NCI-H1436 (cell line): Measurements from ENCODE around the gene ANKRD34C.

Experiments
- DNase-seq: peaks from one replicate; lab custom pipeline; 2025; lab: John Stamatoyannopoulos, UW

Gene ANKRD34C

GRCh38 chr15:79282371-79283251 is at the start of gene ANKRD34C:
Gene ANKRD34C (plus strand): TSS chr15:79282722. CDS start chr15:79293285, 10,563 bp downstream.
- peak; percentile 7 for DNase-seq

GRCh38 chr15:79233236-79233635 is 49.3 kb upstream of the ANKRD34C start:
- no peak for DNase-seq

GRCh38 chr15:79240036-79240435 is 42.5 kb upstream of the ANKRD34C start:
- DNase-seq: no peak

GRCh38 chr15:79243723-79244122 is 38.8 kb upstream of the ANKRD34C start:
- DNase-seq: no peak

DNA sequence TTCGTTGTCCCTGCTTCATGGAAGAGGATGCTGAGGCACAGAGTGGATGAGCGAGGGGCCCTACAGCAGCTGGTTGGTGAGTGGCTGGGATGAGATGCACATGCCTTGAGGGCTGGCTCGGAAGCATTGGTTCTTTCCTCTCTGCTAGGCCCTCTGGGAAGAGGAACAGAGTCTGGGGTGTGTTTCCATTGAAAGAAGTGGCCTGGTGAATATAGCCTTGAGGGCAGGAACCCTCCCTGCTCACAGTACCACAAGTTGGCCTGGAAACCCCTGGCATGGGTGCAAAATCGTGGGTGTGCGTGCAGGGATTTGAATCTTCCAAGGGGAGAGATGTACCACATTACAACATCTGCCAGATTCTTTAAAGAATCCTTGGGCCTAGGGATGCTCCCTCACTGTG is 37.6 kb upstream of the ANKRD34C start:
- DNase-seq: no peak

GRCh38 chr15:79248183-79248582 is 34.3 kb upstream of the ANKRD34C start:
- DNase-seq: no peak

- no peak for DNase-seq
Measured at GRCh38 chr15:79257454-79257853, 25.1 kb upstream of the ANKRD34C start.

GRCh38 chr15:79261836-79262235 is 20.7 kb upstream of the ANKRD34C start:
- DNase-seq: no peak

- DNase-seq: no peak
Measured at GRCh38 chr15:79265167-79265566, 17.4 kb upstream of the ANKRD34C start.

DNA sequence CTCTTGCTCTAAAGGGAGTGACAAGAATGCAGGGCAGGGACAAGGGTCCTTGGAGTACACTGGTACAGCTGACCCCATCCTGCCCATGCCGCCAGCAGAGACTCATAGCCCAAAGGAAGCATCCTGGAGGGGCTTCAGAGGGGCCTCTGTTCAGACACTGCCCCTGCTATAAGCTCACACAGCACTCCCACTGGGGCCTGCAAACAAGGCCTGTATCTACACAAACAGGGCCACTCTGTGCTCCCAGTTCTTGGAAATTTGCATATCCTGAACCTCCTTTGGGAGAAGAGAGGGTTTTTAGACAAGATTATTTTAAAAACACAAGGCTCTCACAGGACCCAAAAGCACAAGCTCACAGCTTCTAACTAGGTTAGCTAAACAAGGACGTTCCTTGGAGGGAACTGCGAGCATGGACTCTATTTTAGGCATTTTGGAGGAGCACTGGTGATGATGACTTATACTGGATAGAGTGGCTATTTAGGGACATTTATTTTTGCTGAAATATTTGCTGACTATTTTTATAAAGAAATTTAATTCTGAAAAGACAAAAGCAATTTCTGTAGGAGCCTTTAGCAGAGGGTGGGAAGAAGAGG is 16.4 kb upstream of the ANKRD34C start:
- no peak for DNase-seq

GRCh38 chr15:79283252-79284048 is 928 bp downstream of the ANKRD34C start:
- DNase-seq: no peak

DNA sequence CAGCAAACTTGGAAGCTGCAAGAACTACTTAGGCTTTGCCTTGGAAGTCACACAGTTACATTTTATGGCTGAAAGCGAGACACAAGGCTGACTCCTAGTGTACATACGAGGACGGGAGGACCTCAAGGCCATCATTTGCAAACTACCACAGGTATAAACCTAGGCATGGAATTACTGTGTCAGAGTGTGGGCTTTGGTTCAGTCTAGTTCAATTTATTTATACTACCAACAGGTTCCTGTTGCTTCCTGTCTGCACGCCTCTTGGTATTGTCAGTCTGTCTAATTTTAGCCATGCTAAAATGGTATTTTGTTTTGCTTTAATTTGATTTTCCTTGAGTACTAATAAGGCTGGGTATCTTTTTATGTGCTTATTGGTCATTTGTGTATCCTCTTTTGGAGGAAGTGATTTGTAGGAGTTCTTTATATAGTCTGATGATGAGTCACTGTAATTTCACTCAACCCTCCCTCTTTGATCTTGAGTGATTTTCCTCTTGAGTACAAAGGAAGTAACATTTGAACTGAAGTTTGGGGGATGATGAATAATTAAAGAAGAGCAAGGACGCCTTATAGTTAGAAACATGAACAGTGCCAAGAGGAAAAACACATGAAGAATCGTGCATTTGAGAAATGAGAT is 8.2 kb downstream of the ANKRD34C start:
- no peak for DNase-seq

DNA sequence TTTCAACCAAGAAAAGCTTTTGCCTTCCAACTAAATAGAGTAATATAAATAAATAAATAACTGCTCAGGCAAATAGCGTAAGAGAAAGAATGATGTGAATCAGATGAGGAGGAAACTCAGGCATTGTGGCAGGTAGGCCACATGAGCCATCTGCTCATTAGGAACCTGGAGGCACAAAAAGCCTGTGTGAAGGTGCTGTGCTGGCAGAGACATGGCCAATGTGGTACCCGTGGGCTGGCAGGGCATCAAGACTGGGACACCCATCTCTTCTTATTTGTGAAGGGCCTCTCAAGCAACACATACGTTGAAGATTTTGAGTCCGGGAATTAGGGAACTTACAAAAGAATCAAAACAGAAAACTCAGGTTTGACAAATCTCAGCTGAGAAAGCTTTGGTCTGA is 9.5 kb downstream of the ANKRD34C start:
- no peak for DNase-seq

DNA sequence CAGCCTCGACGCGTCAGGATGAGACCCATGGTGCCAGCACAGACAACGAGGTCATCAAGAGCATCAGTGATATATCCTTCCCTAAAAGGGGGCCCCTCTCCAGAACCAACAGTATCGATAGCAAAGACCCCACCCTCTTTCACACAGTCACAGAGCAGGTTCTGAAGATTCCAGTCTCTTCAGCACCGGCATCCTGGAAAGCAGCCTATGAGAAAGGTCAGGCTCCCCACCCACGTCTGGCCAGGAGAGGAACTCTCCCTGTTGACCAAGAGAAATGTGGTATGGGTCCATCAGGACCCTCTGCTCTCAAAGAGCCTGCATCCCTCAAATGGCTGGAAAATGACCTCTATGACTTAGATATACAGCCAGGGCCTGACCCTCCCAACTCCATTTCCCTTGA is 11.6 kb downstream of the ANKRD34C start:
- DNase-seq: no peak

DNA sequence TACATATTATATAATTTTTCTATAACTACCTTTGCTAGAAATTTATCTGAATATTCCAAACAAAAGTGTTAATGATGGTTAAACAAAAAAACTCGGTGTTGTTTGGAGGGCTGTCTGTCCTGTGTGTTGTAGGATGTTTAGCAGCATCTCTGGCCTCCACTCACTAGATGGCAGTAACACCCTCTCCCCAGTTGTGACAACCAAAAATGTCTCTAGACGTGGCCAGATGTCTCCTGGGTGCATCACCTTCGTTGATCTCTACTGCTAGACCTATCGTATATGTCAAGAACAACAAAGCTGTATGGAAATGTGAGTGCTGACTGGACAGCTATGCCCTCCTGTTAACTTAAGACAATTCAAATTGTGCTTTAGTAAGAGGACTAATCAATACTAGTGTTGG is 14.1 kb downstream of the ANKRD34C start:
- DNase-seq: no peak

DNA sequence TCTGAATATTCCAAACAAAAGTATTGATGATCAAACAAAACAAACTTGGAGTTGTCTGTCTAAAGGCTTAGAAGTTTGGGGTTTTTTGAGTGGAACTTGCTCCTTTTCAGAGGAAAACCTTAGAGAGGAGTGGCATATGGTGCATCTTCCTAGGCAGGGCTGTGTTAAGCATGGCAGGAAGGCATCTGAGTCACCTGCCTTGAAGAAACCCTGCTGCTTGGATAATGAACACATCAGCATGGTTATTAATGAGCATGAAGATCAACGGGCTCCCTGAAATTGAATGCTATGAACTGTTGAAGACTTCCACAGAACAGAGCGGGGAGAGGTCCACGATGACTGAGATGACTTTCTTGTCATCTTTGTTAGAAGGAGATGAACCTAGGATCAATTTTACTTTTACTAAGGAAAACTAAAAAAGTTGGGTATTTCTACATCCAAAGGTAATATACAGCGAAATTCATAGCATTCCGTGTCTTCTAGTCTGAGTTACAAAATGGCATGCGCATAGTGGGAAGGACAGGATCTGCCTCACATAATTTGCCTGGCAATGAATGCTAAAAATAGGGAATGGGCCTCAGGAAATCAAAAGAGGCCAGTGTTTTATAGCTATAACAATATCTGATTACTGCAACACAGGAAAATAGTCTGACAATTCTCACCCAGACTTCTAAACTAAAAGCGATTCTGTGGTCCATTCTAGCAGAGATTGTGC is 16.8 kb downstream of the ANKRD34C start:
- DNase-seq: no peak

GRCh38 chr15:79299841-79300235 is 17.3 kb downstream of the ANKRD34C start:
- no peak for DNase-seq

GRCh38 chr15:79307251-79307650 is 24.7 kb downstream of the ANKRD34C start:
- no peak for DNase-seq

DNA sequence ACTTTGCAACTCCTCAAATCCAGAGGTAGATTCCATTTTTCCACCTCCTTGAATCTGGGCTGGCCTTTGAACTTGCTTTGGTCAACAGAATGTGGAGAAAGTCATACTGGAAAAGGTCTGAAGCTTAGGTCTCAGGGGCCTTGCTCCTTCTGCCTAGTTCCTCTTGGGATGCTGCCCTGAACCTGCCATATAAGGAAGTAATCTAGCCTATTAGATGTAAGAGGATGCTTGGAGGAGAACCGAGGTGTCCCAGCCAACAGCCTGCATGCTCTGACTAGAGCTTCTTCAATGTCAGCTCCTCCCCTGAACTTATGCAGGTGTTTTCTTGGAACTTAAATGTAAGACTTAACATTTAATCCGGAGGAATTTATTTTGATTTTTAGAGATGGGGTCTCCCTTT is 26.4 kb downstream of the ANKRD34C start:
- DNase-seq: no peak

DNA sequence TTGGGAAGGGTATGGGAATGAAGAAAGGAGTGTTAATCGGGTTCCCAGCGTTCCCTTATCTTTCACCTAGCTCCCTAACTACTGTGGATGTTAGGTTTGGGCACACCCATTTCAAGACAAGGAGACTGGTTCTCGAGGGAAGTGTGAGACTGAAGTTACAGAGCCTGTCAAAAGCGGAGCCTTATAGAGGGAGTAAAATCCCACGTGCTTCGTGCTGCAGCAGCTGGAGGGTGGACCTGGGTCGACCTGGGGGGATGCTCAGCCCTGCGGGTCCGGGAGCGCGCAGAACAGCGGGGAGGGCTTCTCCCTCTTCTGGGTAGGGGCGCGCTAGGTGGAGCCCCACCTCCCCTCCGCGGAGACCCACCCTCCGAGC is 28.1 kb downstream of the ANKRD34C start:
- DNase-seq: no peak
